ENCODE measurements around the gene DKK1. TPM values are rescaled to one million over a fixed set of nuclear protein-coding genes. Genes with fewer than 3 reads are reported as not detected.

The DKK1 gene, protein sequence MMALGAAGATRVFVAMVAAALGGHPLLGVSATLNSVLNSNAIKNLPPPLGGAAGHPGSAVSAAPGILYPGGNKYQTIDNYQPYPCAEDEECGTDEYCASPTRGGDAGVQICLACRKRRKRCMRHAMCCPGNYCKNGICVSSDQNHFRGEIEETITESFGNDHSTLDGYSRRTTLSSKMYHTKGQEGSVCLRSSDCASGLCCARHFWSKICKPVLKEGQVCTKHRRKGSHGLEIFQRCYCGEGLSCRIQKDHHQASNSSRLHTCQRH
- total RNA-seq (not detected), total RNA-seq (0 to 0.18 (median 0) reads per million in 172 experiments)
- polyA plus RNA-seq (2013, experiment 1 of 2): not detected
- not detected for polyA plus RNA-seq (2013, experiment 2 of 2)

DNA sequence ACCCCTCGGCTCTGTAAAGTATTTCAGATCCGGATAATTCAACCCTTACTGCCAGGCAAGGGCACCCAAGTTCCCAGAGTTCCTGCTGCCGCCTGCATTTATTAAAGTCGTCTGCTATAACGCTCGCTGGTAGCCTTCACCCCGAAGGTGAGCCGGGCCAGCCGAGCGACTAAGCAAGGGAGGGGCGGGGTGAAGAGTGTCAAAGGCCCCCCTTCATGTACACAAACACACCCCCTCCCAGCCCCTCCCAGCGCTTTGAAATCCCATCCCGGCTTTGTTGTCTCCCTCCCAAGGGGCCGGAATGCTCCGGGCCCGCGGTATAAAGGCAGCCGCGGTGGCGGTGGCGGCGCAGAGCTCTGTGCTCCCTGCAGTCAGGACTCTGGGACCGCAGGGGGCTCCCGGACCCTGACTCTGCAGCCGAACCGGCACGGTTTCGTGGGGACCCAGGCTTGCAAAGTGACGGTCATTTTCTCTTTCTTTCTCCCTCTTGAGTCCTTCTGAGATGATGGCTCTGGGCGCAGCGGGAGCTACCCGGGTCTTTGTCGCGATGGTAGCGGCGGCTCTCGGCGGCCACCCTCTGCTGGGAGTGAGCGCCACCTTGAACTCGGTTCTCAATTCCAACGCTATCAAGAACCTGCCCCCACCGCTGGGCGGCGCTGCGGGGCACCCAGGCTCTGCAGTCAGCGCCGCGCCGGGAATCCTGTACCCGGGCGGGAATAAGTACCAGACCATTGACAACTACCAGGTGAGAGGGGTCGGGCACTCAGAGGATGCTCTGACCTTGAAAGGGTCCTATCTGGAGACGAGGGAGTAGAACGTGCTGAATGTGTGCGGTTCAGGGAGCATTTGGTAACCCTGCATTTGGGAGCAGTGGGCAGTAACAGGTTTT is at the start of gene DKK1:
Gene DKK1, plus strand, starts transcription at position 349 of the 889 bp plus-strand sequence. Its CDS starts 154 bp downstream, at position 503.
- Mint-ChIP-seq H3K27me3 (peaks cover 83% of the 10 kb centered on the region), H3K4me3 (no peak within 1 kb of the TSS), H3K4me1 (ENCODE audit: low read depth) (peaks cover 16% of the 10 kb centered on the region), H3K27ac (no peak within 1 kb of the TSS), H3K36me3 (ENCODE audit: low read depth) (no peaks in the 10 kb centered on the region), H3K9me3 (no peaks in the 10 kb centered on the region)
- ATAC-seq (ENCODE audit: poor library complexity) (no peak), DNase-seq (peak in 3 of 14 experiments; percentile 2 to 15 (median 13))
- no peak for TF ChIP-seq CTCF (IDR thresholded peaks at IDR 0.05)
- Histone ChIP-seq H3K27me3 (ENCODE audit: control insufficient read depth in 1 of 2, insufficient read depth in 2 of 2, low read length in 2 of 2) (peaks cover 28 to 45% of the 10 kb centered on the region in 2 experiments), H3K36me3 (ENCODE audit: insufficient read depth, low read length) (no peaks in the 10 kb centered on the region), H3K4me3 (ENCODE audit: low read length) (no peak within 1 kb of the TSS), H3K27ac (ENCODE audit: low read depth in 1 of 2, low read length in 2 of 2) (no peak within 1 kb of the TSS), H3K9me3 (ENCODE audit: control insufficient read depth in 1 of 2, insufficient read depth in 1 of 2, low read length in 2 of 2) (peaks cover 0 to 13% of the 10 kb centered on the region in 2 experiments), H3K4me1 (ENCODE audit: insufficient read depth, low read length) (peaks cover 4% of the 10 kb centered on the region)
- ChIA-PET POLR2A (no interaction called here), CTCF (no interaction called here)
- intact Hi-C loops (cut with DNase I, micrococcal nuclease): no loop called here

DNA sequence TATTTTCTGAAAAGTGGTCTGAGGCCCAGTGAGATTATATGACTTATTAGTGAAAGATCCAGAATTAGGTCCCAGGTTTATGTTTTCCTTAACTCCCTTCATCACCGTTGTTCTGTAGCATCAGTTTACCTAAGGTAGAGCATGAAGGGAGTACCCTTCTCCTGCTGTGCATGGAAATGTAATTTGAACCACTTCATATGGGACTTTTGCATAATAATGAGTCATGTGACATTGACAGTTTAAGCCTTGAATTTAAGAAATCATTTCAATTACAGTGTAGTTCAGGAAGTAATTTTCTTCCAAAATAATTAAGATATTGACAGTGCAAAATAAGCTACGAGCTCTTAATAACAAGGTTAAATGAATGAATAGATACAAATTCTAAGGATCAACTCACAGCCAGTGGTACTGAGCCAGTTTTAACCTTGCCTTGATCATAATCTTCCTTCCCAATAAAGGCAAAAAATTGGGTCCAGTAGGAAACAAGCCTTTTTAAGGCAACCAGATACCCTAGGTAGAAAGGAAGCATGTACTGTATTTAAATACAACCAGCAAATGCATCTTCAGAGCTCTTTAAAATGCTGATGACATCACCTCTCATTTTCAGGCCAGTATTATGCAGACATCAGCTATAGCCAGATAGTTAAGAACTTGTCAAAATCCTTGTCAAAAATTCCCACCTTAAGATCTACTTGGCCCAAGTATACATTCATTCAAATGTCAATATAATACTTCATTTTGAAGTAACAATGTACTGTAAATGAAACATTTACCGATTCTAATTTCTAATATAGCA is 48.8 kb upstream of the DKK1 start:
- H3K36me3 ChIP-seq (ENCODE audit: insufficient read depth, low read length): no peaks in the 10 kb centered on the region
- POLR2A ChIA-PET: no interaction called here
- CTCF ChIA-PET: no interaction called here
- H3K27ac ChIP-seq (ENCODE audit: low read depth in 1 of 2, low read length in 2 of 2): no peak overlapping the region
- Mint-ChIP-seq H3K9me3 (no peaks in the 10 kb centered on the region), H3K36me3 (ENCODE audit: low read depth) (no peaks in the 10 kb centered on the region), H3K4me3 (no peak overlapping the region), H3K27ac (no peak overlapping the region), H3K4me1 (ENCODE audit: low read depth) (no peaks in the 10 kb centered on the region), H3K27me3 (no peaks in the 10 kb centered on the region)
- H3K4me1 ChIP-seq (ENCODE audit: insufficient read depth, low read length): no peaks in the 10 kb centered on the region
- no peaks in the 10 kb centered on the region for H3K9me3 ChIP-seq (ENCODE audit: control insufficient read depth in 1 of 2, insufficient read depth in 1 of 2, low read length in 2 of 2)
- no peak for ATAC-seq (ENCODE audit: poor library complexity)
- no peaks in the 10 kb centered on the region for H3K27me3 ChIP-seq (ENCODE audit: control insufficient read depth in 1 of 2, insufficient read depth in 2 of 2, low read length in 2 of 2)
- no peak for TF ChIP-seq CTCF (IDR thresholded peaks at IDR 0.05)
- intact Hi-C loops (cut with DNase I, micrococcal nuclease): no loop called here
- no peak overlapping the region for H3K4me3 ChIP-seq (ENCODE audit: low read length)
- DNase-seq: no peak

DNA sequence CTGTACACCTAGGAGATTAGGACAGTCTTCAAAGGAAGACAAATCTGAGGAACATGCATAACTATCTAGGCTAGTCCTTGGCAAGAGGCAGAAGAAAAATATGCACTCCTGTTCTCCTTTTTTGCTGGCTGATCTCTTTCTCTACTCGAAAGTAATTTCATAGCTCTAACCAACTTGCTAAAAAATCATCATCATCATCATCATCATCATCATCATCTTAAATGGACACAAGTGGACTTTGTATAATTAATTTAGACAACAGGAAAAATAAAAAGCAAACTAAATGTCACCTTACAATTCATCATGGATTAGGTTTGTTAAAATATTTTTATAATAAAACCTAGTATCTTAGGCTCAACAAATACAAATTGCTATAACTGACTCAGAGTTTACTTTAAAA is 47.2 kb upstream of the DKK1 start:
- Mint-ChIP-seq H3K27me3 (no peaks in the 10 kb centered on the region), H3K4me3 (no peak overlapping the region), H3K4me1 (ENCODE audit: low read depth) (no peaks in the 10 kb centered on the region), H3K9me3 (no peaks in the 10 kb centered on the region), H3K36me3 (ENCODE audit: low read depth) (no peaks in the 10 kb centered on the region), H3K27ac (no peak overlapping the region)
- CTCF ChIA-PET: no interaction called here
- TF ChIP-seq CTCF (IDR thresholded peaks at IDR 0.05): no peak
- POLR2A ChIA-PET: no interaction called here
- H3K9me3 ChIP-seq (ENCODE audit: control insufficient read depth in 1 of 2, insufficient read depth in 1 of 2, low read length in 2 of 2): no peaks in the 10 kb centered on the region
- H3K4me1 ChIP-seq (ENCODE audit: insufficient read depth, low read length): no peaks in the 10 kb centered on the region
- intact Hi-C loops (cut with DNase I, micrococcal nuclease): no loop called here
- DNase-seq: no peak
- H3K4me3 ChIP-seq (ENCODE audit: low read length): no peak overlapping the region
- no peaks in the 10 kb centered on the region for H3K27me3 ChIP-seq (ENCODE audit: control insufficient read depth in 1 of 2, insufficient read depth in 2 of 2, low read length in 2 of 2)
- H3K27ac ChIP-seq (ENCODE audit: low read depth in 1 of 2, low read length in 2 of 2): no peak overlapping the region
- H3K36me3 ChIP-seq (ENCODE audit: insufficient read depth, low read length): no peaks in the 10 kb centered on the region
- ATAC-seq (ENCODE audit: poor library complexity): no peak

Measured in CD4-positive, alpha-beta T cell (primary cell).